Neutrophil (primary cell): ENCODE data around the gene PTPRN2.

Experiments used
- H3K27ac ChIP-seq: fragments of 200-600 bp; sonication (generic); 2 replicates; pipeline ENCODE4 v1.5.1; 2016; ENCODE audit warnings: mild to moderate bottlenecking, moderate library complexity
- H3K27me3 ChIP-seq: fragments of 200-600 bp; sonication (generic); 2 replicates; pipeline ENCODE4 v1.6.0; 2016; ENCODE audit warnings: mild to moderate bottlenecking
- H3K36me3 ChIP-seq: fragments of 200-600 bp; sonication (generic); 2 replicates; pipeline ENCODE4 v1.5.1; 2017
- H3K4me1 ChIP-seq, 2 experiments: fragments of 200-600 bp in 1 of 2; sonication (generic) in 1 of 2; 1 replicate in 1 of 2; 2 replicates in 1 of 2; pipeline versions ENCODE4 v1.5.1 to v1.6.1; 2013 to 2016; ENCODE audit warnings: low read depth in 1 of 2, low read length in 1 of 2, mild to moderate bottlenecking in 1 of 2, moderate library complexity in 1 of 2; ENCODE audit not compliant: control insufficient read depth in 1 of 2, insufficient read depth in 1 of 2
- H3K4me3 ChIP-seq, 2 experiments: fragments of 200-600 bp in 1 of 2; sonication (generic) in 1 of 2; 1 replicate in 1 of 2; 2 replicates in 1 of 2; pipeline ENCODE4 v1.5.1; 2013 to 2016; ENCODE audit warnings: low read depth in 1 of 2, low read length in 1 of 2, mild to moderate bottlenecking in 1 of 2, moderate library complexity in 1 of 2
- H3K9me3 ChIP-seq: fragments of 200-600 bp; sonication (generic); 2 replicates; pipeline ENCODE4 v1.5.1; 2016
- TF ChIP-seq, protein P1 (sequence below): fragments of 200-600 bp; sonication (generic); IDR thresholded peaks from 2 replicates; pipeline ENCODE4 v1.5.1; 2016; ENCODE audit warnings: antibody characterized with exemption

Gene PTPRN2

DNA sequence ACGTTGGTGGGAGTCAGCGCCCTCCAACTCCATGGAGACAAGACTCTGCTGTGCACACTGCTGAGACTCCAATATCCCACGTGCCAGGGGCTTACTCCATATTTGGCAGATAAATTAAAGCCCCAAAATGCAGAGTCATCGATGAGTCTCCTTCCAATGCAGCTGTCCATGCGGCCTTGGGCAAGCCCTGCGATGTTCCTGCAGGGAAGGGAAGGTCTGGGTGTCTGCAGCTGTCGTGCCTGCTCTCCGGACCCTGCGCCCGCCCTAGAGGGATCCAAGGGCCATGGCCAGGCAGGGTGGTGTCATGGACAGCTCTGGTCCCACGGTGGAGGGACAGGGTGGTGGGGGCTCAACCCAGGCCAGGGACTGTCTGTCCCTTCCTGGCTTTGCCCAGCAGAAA lies 185.2 kb downstream of the PTPRN2 start:
- no peaks in the 10 kb centered on the region for H3K27me3 ChIP-seq
- no peaks in the 10 kb centered on the region for H3K36me3 ChIP-seq
- no peak overlapping the region for H3K4me3 ChIP-seq
- TF ChIP-seq, protein P1, sequence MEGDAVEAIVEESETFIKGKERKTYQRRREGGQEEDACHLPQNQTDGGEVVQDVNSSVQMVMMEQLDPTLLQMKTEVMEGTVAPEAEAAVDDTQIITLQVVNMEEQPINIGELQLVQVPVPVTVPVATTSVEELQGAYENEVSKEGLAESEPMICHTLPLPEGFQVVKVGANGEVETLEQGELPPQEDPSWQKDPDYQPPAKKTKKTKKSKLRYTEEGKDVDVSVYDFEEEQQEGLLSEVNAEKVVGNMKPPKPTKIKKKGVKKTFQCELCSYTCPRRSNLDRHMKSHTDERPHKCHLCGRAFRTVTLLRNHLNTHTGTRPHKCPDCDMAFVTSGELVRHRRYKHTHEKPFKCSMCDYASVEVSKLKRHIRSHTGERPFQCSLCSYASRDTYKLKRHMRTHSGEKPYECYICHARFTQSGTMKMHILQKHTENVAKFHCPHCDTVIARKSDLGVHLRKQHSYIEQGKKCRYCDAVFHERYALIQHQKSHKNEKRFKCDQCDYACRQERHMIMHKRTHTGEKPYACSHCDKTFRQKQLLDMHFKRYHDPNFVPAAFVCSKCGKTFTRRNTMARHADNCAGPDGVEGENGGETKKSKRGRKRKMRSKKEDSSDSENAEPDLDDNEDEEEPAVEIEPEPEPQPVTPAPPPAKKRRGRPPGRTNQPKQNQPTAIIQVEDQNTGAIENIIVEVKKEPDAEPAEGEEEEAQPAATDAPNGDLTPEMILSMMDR = no peak
- H3K4me1 ChIP-seq = no peaks in the 10 kb centered on the region
- H3K27ac ChIP-seq = no peak overlapping the region
- no peaks in the 10 kb centered on the region for H3K9me3 ChIP-seq

DNA sequence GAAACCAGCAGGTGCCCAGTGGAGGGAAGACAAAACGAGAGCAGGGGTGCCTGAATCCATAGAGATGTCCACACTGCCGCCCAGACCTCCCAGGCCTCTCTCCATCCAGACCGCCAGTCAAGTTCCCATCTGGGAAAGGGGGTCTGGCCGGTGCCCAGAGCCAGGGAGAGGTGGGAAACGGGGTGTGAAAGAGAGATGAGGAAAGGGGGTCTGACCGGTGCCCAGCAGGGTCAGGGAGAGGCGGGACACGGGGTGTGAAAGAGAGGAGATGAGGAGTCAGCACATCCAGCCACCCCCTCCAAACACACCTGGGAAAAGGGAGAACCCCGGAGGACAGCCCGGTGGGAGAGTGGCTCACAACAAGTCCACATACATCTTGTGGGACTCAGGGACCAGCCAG lies 185.8 kb downstream of the PTPRN2 start:
- H3K4me3 ChIP-seq = no peak overlapping the region
- TF ChIP-seq, protein P1 = no peak
- H3K27ac ChIP-seq = no peak overlapping the region
- H3K27me3 ChIP-seq = no peaks in the 10 kb centered on the region
- no peaks in the 10 kb centered on the region for H3K36me3 ChIP-seq
- no peaks in the 10 kb centered on the region for H3K4me1 ChIP-seq
- no peaks in the 10 kb centered on the region for H3K9me3 ChIP-seq

DNA sequence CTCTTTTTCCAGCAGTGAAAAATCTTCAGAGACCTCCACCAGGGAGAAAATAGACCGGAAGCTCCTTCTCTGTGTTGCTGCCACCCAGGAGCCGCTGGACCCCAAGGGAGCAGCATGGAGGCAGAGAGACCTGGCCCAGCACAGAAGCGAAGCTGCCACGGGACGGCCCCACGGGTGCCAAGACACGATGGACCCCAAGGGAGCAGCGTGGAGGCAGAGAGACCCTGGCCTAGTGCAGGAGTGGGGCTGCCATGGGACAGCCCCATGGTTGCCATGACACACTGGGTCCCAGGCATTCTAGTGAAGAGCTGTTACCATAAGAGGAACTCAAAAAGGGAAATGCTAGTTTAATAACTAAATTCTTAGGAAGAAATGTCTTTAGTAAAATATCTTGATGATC lies 186.3 kb downstream of the PTPRN2 start:
- no peak overlapping the region for H3K4me3 ChIP-seq
- H3K27ac ChIP-seq = no peak overlapping the region
- no peaks in the 10 kb centered on the region for H3K4me1 ChIP-seq
- H3K9me3 ChIP-seq = no peaks in the 10 kb centered on the region
- TF ChIP-seq, protein P1 = no peak
- no peaks in the 10 kb centered on the region for H3K36me3 ChIP-seq
- no peaks in the 10 kb centered on the region for H3K27me3 ChIP-seq

DNA sequence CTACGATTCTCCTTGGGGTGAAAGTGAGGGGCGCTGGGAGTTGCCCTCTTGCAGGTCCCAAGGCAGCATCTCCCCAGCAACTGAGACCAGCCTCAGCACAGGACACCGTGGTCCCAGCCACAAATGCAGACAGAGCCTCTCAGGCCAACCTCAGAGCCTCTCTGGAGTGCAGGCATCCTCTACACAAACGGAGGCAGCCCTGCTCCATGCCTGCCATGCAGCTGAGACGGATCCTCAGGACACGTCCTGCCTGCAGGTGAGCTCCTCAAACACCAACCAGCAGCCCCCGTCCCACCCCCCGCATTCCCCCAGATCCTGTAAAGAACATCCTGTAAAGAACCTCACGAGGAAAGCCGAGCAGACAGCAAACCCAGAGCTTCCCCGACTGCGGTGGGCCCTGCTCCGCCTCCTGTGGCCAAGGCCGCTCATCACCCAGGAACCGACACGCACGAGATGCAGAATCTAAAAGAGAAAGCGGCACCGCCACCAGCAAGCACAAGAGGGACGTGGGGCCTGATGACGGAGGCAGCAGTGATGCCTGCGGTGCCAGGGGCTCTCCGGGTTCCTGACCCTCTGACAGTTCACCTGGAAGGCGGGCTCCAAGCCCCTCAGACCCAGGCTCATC lies 186.9 kb downstream of the PTPRN2 start:
- Histone ChIP-seq H3K27me3 (no peaks in the 10 kb centered on the region), H3K9me3 (no peaks in the 10 kb centered on the region), H3K36me3 (no peaks in the 10 kb centered on the region)

DNA sequence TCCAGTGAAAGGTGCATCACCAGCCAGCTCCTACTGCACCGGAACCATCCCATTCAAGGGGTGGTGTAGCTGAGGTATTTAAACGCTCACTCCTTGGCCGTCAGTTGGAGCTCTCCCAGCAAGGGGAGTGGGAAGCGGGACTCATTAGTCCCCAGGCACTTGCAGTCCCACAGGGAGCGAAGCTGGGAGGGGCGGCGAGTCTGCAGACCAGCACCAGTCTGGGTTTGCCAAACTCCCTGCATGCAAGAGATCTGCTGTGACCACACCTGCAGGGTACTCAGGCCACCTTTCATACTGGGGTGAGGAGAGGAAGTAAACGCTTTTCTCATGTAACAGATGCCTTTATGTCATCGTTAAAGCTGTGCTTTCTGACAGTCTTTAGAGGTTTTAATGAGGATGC lies 187.9 kb downstream of the PTPRN2 start:
- Histone ChIP-seq H3K4me1 (no peaks in the 10 kb centered on the region), H3K27me3 (no peaks in the 10 kb centered on the region), H3K9me3 (no peaks in the 10 kb centered on the region), H3K4me3 (no peak overlapping the region), H3K36me3 (no peaks in the 10 kb centered on the region), H3K27ac (no peak overlapping the region)
- TF ChIP-seq, protein P1 = no peak

More for the DNA sequence above, 186.9 kb downstream of the PTPRN2 start:
- Histone ChIP-seq H3K4me1 (no peaks in the 10 kb centered on the region), H3K4me3 (no peak overlapping the region), H3K27ac (no peak overlapping the region)
- TF ChIP-seq, protein P1 = no peak
